Hepatocyte (in vitro differentiated cells): Measurements from ENCODE around the gene DLGAP5. TPM values are rescaled to one million over a fixed set of nuclear protein-coding genes. Genes with fewer than 3 reads are reported as not detected.
A peak's percentile ranks its signal among the peaks of the same experiment; 100 is the strongest.

Source experiments
- DNase-seq: peaks from one replicate; pipeline ENCODE4 v3.0.0-alpha.2; 2016; ENCODE audit warnings: low spot score
- H2AFZ ChIP-seq: fragments of 200-600 bp; sonication (generic); 2 replicates; pipeline ENCODE4 v1.6.0; 2016; ENCODE audit warnings: antibody characterized with exemption, mild to moderate bottlenecking
- H3K27ac ChIP-seq: fragments of 200-600 bp; sonication (generic); 2 replicates; pipeline ENCODE4 v1.5.1; 2016; ENCODE audit warnings: mild to moderate bottlenecking
- H3K27me3 ChIP-seq: fragments of 200-600 bp; sonication (generic); 2 replicates; pipeline ENCODE4 v1.6.1; 2016
- H3K36me3 ChIP-seq: fragments of 200-600 bp; sonication (generic); replicated peaks from 2 replicates; pipeline ENCODE4 v1.5.1; 2016; ENCODE audit warnings: low read depth; ENCODE audit not compliant: insufficient read depth
- H3K4me1 ChIP-seq: fragments of 200-600 bp; sonication (generic); 2 replicates; pipeline ENCODE4 v1.5.1; 2016; ENCODE audit warnings: mild to moderate bottlenecking, moderate library complexity; ENCODE audit not compliant: insufficient read depth
- H3K4me2 ChIP-seq: fragments of 200-600 bp; sonication (generic); 2 replicates; pipeline ENCODE4 v1.6.0; 2016
- H3K4me3 ChIP-seq: fragments of 200-600 bp; sonication (generic); 2 replicates; pipeline ENCODE4 v1.5.1; 2016; ENCODE audit warnings: mild to moderate bottlenecking
- H3K79me2 ChIP-seq: fragments of 200-600 bp; sonication (generic); 2 replicates; pipeline ENCODE4 v1.6.0; 2017; ENCODE audit warnings: mild to moderate bottlenecking
- H3K9me2 ChIP-seq: fragments of 200-600 bp; sonication (generic); replicated peaks from 2 replicates; pipeline ENCODE4 v1.6.0; 2017; ENCODE audit warnings: mild to moderate bottlenecking; ENCODE audit not compliant: insufficient read depth
- H3K9me3 ChIP-seq: fragments of 200-600 bp; sonication (generic); 2 replicates; pipeline ENCODE4 v1.5.1; 2016; ENCODE audit warnings: low read depth, mild to moderate bottlenecking
- H4K20me1 ChIP-seq: fragments of 200-600 bp; sonication (generic); 2 replicates; pipeline ENCODE4 v1.6.0; 2016; ENCODE audit warnings: mild to moderate bottlenecking; ENCODE audit not compliant: insufficient read depth, poor library complexity, severe bottlenecking
- CTCF ChIP-seq: fragments of 200-600 bp; sonication (generic); IDR thresholded peaks from 2 replicates; pipeline ENCODE4 v1.5.1; 2016; ENCODE audit warnings: antibody characterized with exemption, mild to moderate bottlenecking; ENCODE audit not compliant: poor library complexity
- EZH2 ChIP-seq: fragments of 200-600 bp; sonication (generic); IDR thresholded peaks from 2 replicates; pipeline ENCODE4 v1.6.1; 2016; ENCODE audit warnings: antibody characterized with exemption, mild to moderate bottlenecking, borderline replicate concordance
- EZH2phosphoT487 ChIP-seq: fragments of 200-600 bp; sonication (generic); IDR thresholded peaks from one replicate; pipeline ENCODE4 v1.6.1; 2018; ENCODE audit warnings: antibody characterized with exemption, mild to moderate bottlenecking, low read depth, moderate library complexity; ENCODE audit not compliant: unreplicated experiment, severe bottlenecking
- WGBS: methylation state at CpG from one replicate; pipeline ENCODE4 v1.1.6; 2016; ENCODE audit warnings: low lambda C conversion rate; ENCODE audit errors: missing lambda C conversion rate; 5-methylcytosine and 5-hydroxymethylcytosine counted together
- polyA plus RNA-seq: library from polyadenylated mRNA; unstranded; fragments of >200 nt; fragmentation: Nextera tagmentation; extraction: Ambion mirVana; gene quantifications from 2 replicates; pipeline ENCODE4 v1.2.1, GENCODE V29; 2016
- total RNA-seq: library from RNA; depleted of rRNA; stranded (reverse); fragments of >200 nt; gene quantifications from 2 replicates; pipeline ENCODE4 v1.2.3, GENCODE V29; 2014

The DLGAP5 gene
- total and polyA plus RNA-seq, 2 experiments from 2014 or later = 7.7 to 10.8 TPM

- Histone ChIP-seq H3K9me3 (no peaks in the 10 kb centered on the region), H3K4me2 (peak within 1 kb of the TSS; percentile 83), H3K79me2 (peaks cover 46% of the 10 kb centered on the region), H3K36me3 (no peaks in the 10 kb centered on the region), H3K27ac (peak within 1 kb of the TSS; percentile 93), H3K27me3 (no peaks in the 10 kb centered on the region), H2AFZ (peak within 1 kb of the TSS; percentile 65), H4K20me1 (peaks cover 36% of the 10 kb centered on the region), H3K9me2 (no peaks in the 10 kb centered on the region), H3K4me3 (peak within 1 kb of the TSS; percentile 61), H3K4me1 (peaks cover 23% of the 10 kb centered on the region)
- peak; percentile 91 for DNase-seq
- 0% methylated on average over 30 of the region's 50 CpGs for WGBS
- TF ChIP-seq EZH2phosphoT487 = no peak
- TF ChIP-seq EZH2 = no peak
- TF ChIP-seq CTCF = no peak
Observed at GRCh38 chr14:55129086-55129427, 62.3 kb downstream of the DLGAP5 start, which contains the start of gene LGALS3. Gene LGALS3 (plus strand): TSS chr14:55129252. CDS start chr14:55137374, 8,122 bp downstream.

DNA sequence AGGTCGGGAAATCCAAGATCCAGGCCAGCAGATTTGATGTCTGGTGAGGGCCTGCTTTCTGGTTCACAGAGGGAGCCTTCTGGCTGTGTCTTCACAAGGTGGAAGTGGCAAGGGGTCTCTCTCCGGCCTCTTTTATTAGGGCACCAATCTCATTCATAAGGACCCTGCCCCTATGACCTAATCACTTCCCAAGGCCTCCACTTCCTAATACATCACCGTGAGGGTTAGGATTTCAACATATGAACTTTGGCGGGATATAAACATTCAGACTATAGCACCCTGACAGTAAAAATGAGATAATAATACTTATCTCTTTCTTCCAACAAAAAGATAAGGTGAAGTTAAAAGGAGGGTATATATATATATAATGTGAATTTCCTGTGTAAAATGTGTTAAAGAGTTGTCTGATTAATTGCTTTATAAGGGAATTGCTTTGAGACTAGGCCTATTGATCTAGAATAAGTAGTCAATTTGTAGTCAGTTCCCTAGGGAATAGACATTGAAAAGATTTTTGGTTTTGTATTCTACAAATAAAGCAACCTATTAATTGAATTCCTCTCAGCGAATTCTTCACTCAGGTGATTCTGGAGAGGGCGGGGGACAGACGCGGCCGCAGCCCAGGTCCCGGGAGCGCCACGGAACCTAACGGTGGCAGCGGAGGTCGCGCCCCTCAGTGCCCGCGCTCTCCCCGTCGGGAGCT lies 62.8 kb downstream of the DLGAP5 start:
- H3K27ac ChIP-seq = peak overlapping the region; percentile 93
- DNase-seq = peak; percentile 48
- TF ChIP-seq EZH2 (no peak), CTCF (no peak), EZH2phosphoT487 (no peak)
- peaks cover 28% of the 10 kb centered on the region for H3K4me1 ChIP-seq
- H3K9me2 ChIP-seq = no peaks in the 10 kb centered on the region
- H2AFZ ChIP-seq = peak overlapping the region; percentile 65
- no peaks in the 10 kb centered on the region for H3K9me3 ChIP-seq
- H3K4me3 ChIP-seq = peak overlapping the region; percentile 54
- no peaks in the 10 kb centered on the region for H3K36me3 ChIP-seq
- peak overlapping the region; percentile 83 for H3K4me2 ChIP-seq
- peaks cover 31% of the 10 kb centered on the region for H4K20me1 ChIP-seq
- H3K27me3 ChIP-seq = no peaks in the 10 kb centered on the region
- WGBS = 16% methylated on average over 20 of the region's 20 CpGs
- peaks cover 41% of the 10 kb centered on the region for H3K79me2 ChIP-seq

DNA sequence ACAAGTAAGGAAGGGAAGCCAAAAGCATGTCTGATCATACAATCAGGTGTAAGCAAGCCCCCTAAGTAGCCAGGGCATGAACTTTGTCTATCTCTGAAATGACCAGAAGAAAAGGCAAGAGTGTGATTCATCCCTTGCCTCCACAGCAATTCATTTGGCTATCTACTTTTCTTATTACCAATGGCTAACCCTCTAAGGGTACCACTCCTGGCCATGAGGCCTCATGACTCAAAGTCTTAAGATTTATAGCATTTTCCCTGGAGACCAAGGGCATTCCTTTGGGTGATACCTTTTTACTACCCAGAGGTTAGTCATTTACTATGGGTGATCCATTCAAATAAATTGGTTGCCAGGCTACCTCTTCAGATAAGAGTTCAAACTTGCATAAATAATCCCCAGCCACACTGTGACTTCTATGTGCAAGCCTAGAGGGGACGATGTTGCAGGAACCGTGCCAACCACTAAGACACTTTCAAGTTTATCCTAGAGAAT lies 63.9 kb downstream of the DLGAP5 start:
- peak; percentile 78 for DNase-seq

More for the DNA sequence above, 63.9 kb downstream of the DLGAP5 start:
- Histone ChIP-seq H3K9me3 (no peaks in the 10 kb centered on the region), H3K27me3 (no peaks in the 10 kb centered on the region), H3K9me2 (no peaks in the 10 kb centered on the region), H2AFZ (no peak overlapping the region), H3K36me3 (no peaks in the 10 kb centered on the region), H3K4me1 (peaks cover 38% of the 10 kb centered on the region), H4K20me1 (peaks cover 21% of the 10 kb centered on the region), H3K4me3 (no peak overlapping the region), H3K27ac (peak overlapping the region; percentile 93), H3K79me2 (peaks cover 31% of the 10 kb centered on the region), H3K4me2 (no peak overlapping the region)
- TF ChIP-seq EZH2phosphoT487 (no peak), EZH2 (no peak), CTCF (no peak)
- 48% methylated on average over 2 of the region's 2 CpGs for WGBS
